HG02938 (cell line): ENCODE data around the gene COL6A3.
"Not testable (repeated sequence)": the region's sequence is repeated elsewhere in the genome, so short reads cannot be mapped to it uniquely, and the experiment has no call there.

Source experiments
- ATAC-seq: cut with Tn5 transposase; IDR thresholded peaks from one replicate; pipeline ENCODE4 v1.9.1; 2021; ENCODE audit warnings: mild to moderate bottlenecking, moderate library complexity; ENCODE audit not compliant: unreplicated experiment

COL6A3 gene

GRCh38 chr2:237418300-237418699, 4.3 kb upstream of the COL6A3 start:
- no peak for ATAC-seq

GRCh38 chr2:237412988-237413776, 782 bp downstream of the COL6A3 start:
- ATAC-seq: no peak

- ATAC-seq: no peak
Measured at GRCh38 chr2:237412646-237412987, 1.3 kb downstream of the COL6A3 start.

- ATAC-seq: no peak
Measured at GRCh38 chr2:237411683-237412423, 2.1 kb downstream of the COL6A3 start.

GRCh38 chr2:237411092-237411601, 2.8 kb downstream of the COL6A3 start:
- no peak for ATAC-seq

GRCh38 chr2:237409263-237409662, 4.7 kb downstream of the COL6A3 start:
- not testable (repeated sequence) for ATAC-seq

- no peak for ATAC-seq
Measured at GRCh38 chr2:237408335-237409000, 5.5 kb downstream of the COL6A3 start.

- no peak for ATAC-seq
Measured at GRCh38 chr2:237407700-237408099, 6.3 kb downstream of the COL6A3 start.

- no peak for ATAC-seq
Measured at GRCh38 chr2:237406371-237406895, 7.5 kb downstream of the COL6A3 start.

GRCh38 chr2:237405605-237406004, 8.4 kb downstream of the COL6A3 start:
- ATAC-seq: no peak

GRCh38 chr2:237405006-237405559, 8.9 kb downstream of the COL6A3 start:
- ATAC-seq: no peak

- ATAC-seq: no peak
Measured at GRCh38 chr2:237404413-237404812, 9.6 kb downstream of the COL6A3 start.

GRCh38 chr2:237403024-237403882, 10.7 kb downstream of the COL6A3 start:
- ATAC-seq: no peak

- no peak for ATAC-seq
Measured at GRCh38 chr2:237400199-237400598, 13.8 kb downstream of the COL6A3 start.

GRCh38 chr2:237397072-237397471, 16.9 kb downstream of the COL6A3 start:
- ATAC-seq: no peak

GRCh38 chr2:237393523-237393922, 20.4 kb downstream of the COL6A3 start:
- no peak for ATAC-seq

GRCh38 chr2:237392186-237392585, 21.8 kb downstream of the COL6A3 start:
- no peak for ATAC-seq

GRCh38 chr2:237391140-237391539, 22.8 kb downstream of the COL6A3 start:
- ATAC-seq: no peak

- no peak for ATAC-seq
Measured at GRCh38 chr2:237390235-237390634, 23.7 kb downstream of the COL6A3 start.

GRCh38 chr2:237389831-237390230, 24.1 kb downstream of the COL6A3 start:
- ATAC-seq: no peak
